Naive thymus-derived CD4-positive, alpha-beta T cell (primary cell): Measurements from ENCODE around the gene TMEM229B. TPM values are rescaled to one million over a fixed set of nuclear protein-coding genes. Genes with fewer than 3 reads are reported as not detected.
A peak's percentile ranks its signal among the peaks of the same experiment; 100 is the strongest.

Experiments used
- ATAC-seq: fragments of 150-1000 bp; cut with Tn5 transposase; 2 replicates; pipeline ENCODE4 v1.10.0; 2021; ENCODE audit warnings: mild to moderate bottlenecking, moderate library complexity
- CTCF ChIA-PET: fragments of 350-600 bp; sonication (Branson Sonifier 250); formaldehyde crosslinking; loops from one replicate; lab custom pipeline; 2021; ENCODE audit warnings: antibody characterized with exemption; lab: Charles Lee
- POLR2A ChIA-PET: fragments of 350-600 bp; sonication (Branson Sonifier 250); formaldehyde crosslinking; loops from one replicate; lab custom pipeline; 2021; ENCODE audit warnings: antibody characterized with exemption, inconsistent platforms; lab: Charles Lee
- DNase-seq, 9 donors: peaks; one replicate each; pipeline versions ENCODE4 v3.0.0 to v3.0.0-alpha.2; 2020 to 2022; ENCODE audit warnings: mixed read lengths in 1 of 9
- H3K27ac ChIP-seq: one replicate; pipeline ENCODE4 v1.7.0; 2013; ENCODE audit warnings: mild to moderate bottlenecking, low read depth, low read length, moderate library complexity
- H3K27me3 ChIP-seq, 2 donors: one replicate each; pipeline ENCODE4 v1.7.0; 2013; ENCODE audit warnings: low read length in 2 of 2, mild to moderate bottlenecking in 2 of 2, moderate library complexity in 2 of 2; ENCODE audit not compliant: control insufficient read depth in 2 of 2, insufficient read depth in 2 of 2
- H3K36me3 ChIP-seq, 3 experiments: 1 replicate in 2 of 3; 2 replicates in 1 of 3; pipeline ENCODE4 v1.7.0; 2013; ENCODE audit warnings: low read length in 3 of 3, mild to moderate bottlenecking in 3 of 3, moderate library complexity in 1 of 3; ENCODE audit not compliant: insufficient read depth in 3 of 3, control insufficient read depth in 2 of 3
- H3K4me1 ChIP-seq, 2 donors: one replicate each; pipeline ENCODE4 v1.7.0; 2013; ENCODE audit warnings: low read length in 2 of 2, mild to moderate bottlenecking in 2 of 2, moderate library complexity in 1 of 2; ENCODE audit not compliant: control insufficient read depth in 2 of 2, insufficient read depth in 2 of 2
- H3K4me3 ChIP-seq: 2 replicates; pipeline ENCODE4 v1.7.0; 2013; ENCODE audit warnings: mild to moderate bottlenecking, low read length
- H3K9me3 ChIP-seq, 3 experiments: 1 replicate in 2 of 3; 2 replicates in 1 of 3; pipeline ENCODE4 v1.7.0; 2013; ENCODE audit warnings: low read length in 3 of 3; ENCODE audit not compliant: control insufficient read depth in 2 of 3
- H3K27ac Mint-ChIP-seq, 9 donors: one replicate each; pipeline ENCODE4 v1.8.0; 2020 to 2022; ENCODE audit warnings: mixed read lengths in 9 of 9, mild to moderate bottlenecking in 8 of 9, moderate library complexity in 5 of 9, inconsistent platforms in 2 of 9
- H3K27me3 Mint-ChIP-seq, 5 donors: one replicate each; pipeline ENCODE4 v1.8.0; 2021 to 2022; ENCODE audit warnings: mixed read lengths in 5 of 5, mild to moderate bottlenecking in 1 of 5
- H3K36me3 Mint-ChIP-seq, 5 donors: one replicate each; pipeline ENCODE4 v1.8.0; 2020 to 2022; ENCODE audit warnings: mixed read lengths in 5 of 5, mild to moderate bottlenecking in 3 of 5, inconsistent platforms in 1 of 5
- H3K4me1 Mint-ChIP-seq, 7 donors: one replicate each; pipeline ENCODE4 v1.8.0; 2020 to 2022; ENCODE audit warnings: mixed read lengths in 7 of 7, mild to moderate bottlenecking in 3 of 7, inconsistent platforms in 1 of 7
- H3K4me3 Mint-ChIP-seq, 10 donors: one replicate each; pipeline ENCODE4 v1.8.0; 2020 to 2022; ENCODE audit warnings: mild to moderate bottlenecking in 10 of 10, mixed read lengths in 10 of 10, moderate library complexity in 6 of 10, inconsistent platforms in 2 of 10
- H3K9me3 Mint-ChIP-seq, 11 donors: one replicate each; pipeline ENCODE4 v1.8.0; 2020 to 2022; ENCODE audit warnings: mixed read lengths in 11 of 11, mild to moderate bottlenecking in 4 of 11, inconsistent platforms in 1 of 11, moderate library complexity in 1 of 11
- intact Hi-C, 2 donors: fragments of 100-400 bp; cut with micrococcal nuclease; formaldehyde crosslinking; loops; one replicate each; pipeline ENCODE4 v1.15.1; 2023
- polyA plus RNA-seq, 2 donors: library from polyadenylated mRNA; unstranded; fragments of 300-500 nt; fragmentation: Illumina TruSeq; gene quantifications; one replicate each; pipeline ENCODE4 v1.2.3, GENCODE V29; 2021
- total RNA-seq, 6 experiments: library from RNA in 5 of 6; stranded (reverse) in 5 of 6; gene quantifications; 1 replicate in 5 of 6; 2 replicates in 1 of 6; pipeline ENCODE4 v1.2.3 and lab custom pipeline; 2021 to 2026

Gene TMEM229B
- total and polyA plus RNA-seq, 7 experiments from 2014 or later: 19.1 to 32.2 (median 30.6) TPM

GRCh38 chr14:67514203-67514607 is 25.7 kb upstream of the TMEM229B start:
- Mint-ChIP-seq H3K4me1 (peaks cover 15 to 35% (median 22%) of the 10 kb centered on the region in 7 donors), H3K27ac (peak overlapping the region; percentile 29 to 93 (median 89)), H3K27me3 (peaks cover 0 to 80% (median 0%) of the 10 kb centered on the region in 5 donors), H3K4me3 (peak overlapping the region; percentile 84 to 95 (median 92)), H3K9me3 (no peaks in the 10 kb centered on the region), H3K36me3 (no peaks in the 10 kb centered on the region)
- Histone ChIP-seq H3K36me3 (peaks cover 0 to 5% (median 0%) of the 10 kb centered on the region in 3 experiments), H3K9me3 (no peaks in the 10 kb centered on the region), H3K4me1 (peaks cover 14 to 21% of the 10 kb centered on the region in 2 donors), H3K27me3 (no peaks in the 10 kb centered on the region), H3K27ac (peak overlapping the region; percentile 73), H3K4me3 (peak overlapping the region; percentile 68)
- DNase-seq (no peak), ATAC-seq (no peak)
- intact Hi-C loops: loop anchor here (1.0 to 10.0 kb wide), 5 partner anchors 19 to 181 kb away; partner anchors contain the start of genes PLEKHH1 (in 1 of the 2), RDH11 (in 1 of the 2) and TMEM229B (in 1 of the 2)
- ChIA-PET POLR2A (interaction anchor here (0.5 to 4.1 kb wide), 5 partner anchors 22 to 302 kb away, joined by 3 to 23 read pairs (median 3); partner anchors contain the start of genes TMEM229B and ZFYVE26), CTCF (interaction anchor here (1.1 to 1.8 kb wide), 5 partner anchors 11 to 58 kb away, joined by 3 to 5 read pairs (median 4); no protein-coding TSS in a partner anchor)

DNA sequence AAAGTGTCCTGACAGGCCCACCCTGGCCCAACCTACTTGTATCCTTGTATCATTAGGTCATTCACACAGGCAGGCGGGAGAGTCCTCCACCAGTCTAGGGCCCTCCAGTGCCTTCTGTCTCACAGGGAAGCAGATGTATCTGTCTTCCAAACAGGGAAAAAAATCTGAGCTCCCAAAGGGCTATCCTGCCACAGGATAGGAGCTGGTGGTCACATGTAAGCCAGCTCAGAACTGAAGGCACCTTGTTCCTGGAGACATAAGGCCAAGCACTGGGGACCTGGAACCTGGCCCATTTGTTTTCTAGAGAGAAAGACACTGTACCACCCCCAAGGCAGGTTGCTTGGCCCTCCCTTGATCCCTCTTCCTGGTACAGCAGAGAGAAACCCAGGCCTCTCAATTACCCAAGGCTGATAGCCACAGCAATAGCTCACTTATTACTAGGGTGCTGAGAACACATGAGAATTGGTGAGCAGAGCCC is 25.1 kb upstream of the TMEM229B start:
- Histone ChIP-seq H3K4me1 (peaks cover 14 to 21% of the 10 kb centered on the region in 2 donors), H3K9me3 (no peaks in the 10 kb centered on the region), H3K36me3 (peaks cover 0 to 5% (median 0%) of the 10 kb centered on the region in 3 experiments), H3K4me3 (peak overlapping the region; percentile 68), H3K27me3 (no peaks in the 10 kb centered on the region), H3K27ac (peak overlapping the region; percentile 73)
- Mint-ChIP-seq H3K4me3 (peak overlapping the region; percentile 70 to 95 (median 90)), H3K36me3 (no peaks in the 10 kb centered on the region), H3K9me3 (no peaks in the 10 kb centered on the region), H3K27ac (peak overlapping the region; percentile 38 to 93 (median 89)), H3K27me3 (peaks cover 0 to 80% (median 0%) of the 10 kb centered on the region in 5 donors), H3K4me1 (peaks cover 15 to 35% (median 22%) of the 10 kb centered on the region in 7 donors)
- DNase-seq (no peak), ATAC-seq (no peak)
- ChIA-PET CTCF (interaction anchor here (0.6 to 1.8 kb wide), 7 partner anchors 10 to 148 kb away, joined by 3 to 5 read pairs (median 4); partner anchors contain the start of gene PLEKHH1), POLR2A (interaction anchor here (0.5 to 4.1 kb wide), 5 partner anchors 21 to 303 kb away, joined by 3 to 23 read pairs (median 3); partner anchors contain the start of genes TMEM229B and ZFYVE26)
- intact Hi-C loops: loop anchor here (1.0 to 10.0 kb wide), 5 partner anchors 20 to 181 kb away; partner anchors contain the start of genes PLEKHH1 (in 1 of the 2), RDH11 (in 1 of the 2) and TMEM229B (in 1 of the 2)

DNA sequence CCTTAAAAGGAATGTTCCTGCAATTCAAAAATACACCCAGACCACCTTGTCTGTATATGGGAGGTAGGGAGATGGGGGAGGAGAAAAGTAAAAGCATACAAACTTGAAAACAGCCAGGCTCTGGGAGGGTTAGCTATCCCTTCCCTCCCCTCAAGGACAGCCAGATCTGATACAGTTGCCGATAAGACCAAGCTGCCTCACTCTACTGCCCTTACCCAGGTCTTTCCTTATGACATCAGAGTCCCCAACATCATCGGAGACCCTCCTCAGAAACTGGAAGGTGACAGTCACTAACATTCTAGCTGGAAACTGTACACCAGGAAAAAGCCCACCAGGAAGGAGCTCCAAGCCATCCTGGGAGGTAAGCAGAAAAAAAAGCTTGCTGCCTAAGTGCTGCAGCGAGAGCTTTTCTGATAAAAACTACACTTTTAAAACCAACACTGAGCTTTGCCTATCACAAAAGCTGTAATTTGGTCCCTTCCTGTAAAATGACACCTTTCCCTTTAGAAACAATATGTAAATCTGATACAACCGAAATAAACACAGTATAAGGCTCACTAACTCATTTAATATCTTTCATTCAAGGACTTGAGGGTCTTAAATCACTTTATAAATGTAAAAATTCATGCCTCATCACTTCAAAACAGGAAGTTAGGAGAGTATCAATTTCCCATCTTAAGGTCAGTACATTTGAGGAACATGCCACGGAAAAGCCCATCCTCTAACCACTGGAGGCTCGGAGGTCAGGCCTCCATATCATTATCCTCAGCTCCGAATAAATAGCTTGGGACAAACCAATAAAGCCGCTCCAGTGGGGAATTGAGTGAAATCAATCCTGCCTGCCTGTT is 24.2 kb upstream of the TMEM229B start:
- Histone ChIP-seq H3K9me3 (no peaks in the 10 kb centered on the region), H3K4me1 (peaks cover 14 to 21% of the 10 kb centered on the region in 2 donors), H3K27me3 (no peaks in the 10 kb centered on the region), H3K4me3 (no peak overlapping the region), H3K36me3 (peaks cover 0 to 5% (median 0%) of the 10 kb centered on the region in 3 experiments), H3K27ac (peak overlapping the region; percentile 73)
- Mint-ChIP-seq H3K36me3 (no peaks in the 10 kb centered on the region), H3K4me1 (peaks cover 16 to 35% (median 22%) of the 10 kb centered on the region in 7 donors), H3K9me3 (no peaks in the 10 kb centered on the region), H3K27me3 (peaks cover 0 to 78% (median 0%) of the 10 kb centered on the region in 5 donors), H3K27ac (peak overlapping the region in 8 of 9 donors; percentile 26 to 93 (median 86)), H3K4me3 (peak overlapping the region in 3 of 10 donors; percentile 29 to 95 (median 94))
- intact Hi-C loops: loop anchor here in 1 of 2 donors (10.0 kb wide), 1 partner anchor 48 kb away; no protein-coding TSS in a partner anchor
- DNase-seq (no peak), ATAC-seq (no peak)
- ChIA-PET CTCF (interaction anchor here (0.6 to 1.7 kb wide), 4 partner anchors 16 to 149 kb away, joined by 3 to 5 read pairs (median 4); partner anchors contain the start of gene PLEKHH1), POLR2A (interaction anchor here (0.7 to 4.1 kb wide), 3 partner anchors 9 to 25 kb away, joined by 3 to 23 read pairs (median 5); partner anchors contain the start of gene TMEM229B)

DNA sequence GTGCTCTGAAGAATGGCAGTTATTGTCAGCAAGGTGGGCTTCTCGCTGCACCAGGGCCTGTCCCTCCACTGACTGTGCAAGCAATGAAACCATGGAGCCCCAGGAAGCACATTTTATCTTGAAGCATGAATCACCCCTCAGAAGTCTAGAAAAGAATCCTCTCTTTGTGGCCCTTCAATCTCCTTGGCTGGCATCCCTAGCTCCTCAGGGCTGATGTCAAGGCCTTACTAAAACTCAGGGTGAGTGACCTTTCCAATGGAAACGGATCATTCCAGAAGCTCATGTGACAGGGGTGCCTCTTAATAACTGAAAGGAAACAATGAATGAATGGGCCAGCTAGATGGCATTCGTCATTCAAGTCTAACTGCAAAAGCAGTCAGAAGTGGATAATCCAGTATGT is 22.3 kb upstream of the TMEM229B start:
- peak overlapping the region in 4 of 9 donors; percentile 0 to 47 (median 16) for H3K27ac Mint-ChIP-seq
- CTCF ChIA-PET: interaction anchor here (0.6 to 1.5 kb wide), 2 partner anchors 23 to 62 kb away, joined by 3 read pairs; no protein-coding TSS in a partner anchor
- Histone ChIP-seq H3K9me3 (no peaks in the 10 kb centered on the region), H3K27ac (no peak overlapping the region), H3K4me3 (no peak overlapping the region), H3K4me1 (peaks cover 11 to 14% of the 10 kb centered on the region in 2 donors), H3K27me3 (no peaks in the 10 kb centered on the region), H3K36me3 (peaks cover 0 to 5% (median 0%) of the 10 kb centered on the region in 3 experiments)
- DNase-seq: no peak
- intact Hi-C loops: loop anchor here in 1 of 2 donors (10.0 kb wide), 1 partner anchor 46 kb away; no protein-coding TSS in a partner anchor
- H3K4me3 Mint-ChIP-seq: no peak overlapping the region
- no peaks in the 10 kb centered on the region for H3K9me3 Mint-ChIP-seq
- H3K36me3 Mint-ChIP-seq: peaks cover 0 to 8% (median 0%) of the 10 kb centered on the region in 5 donors
- POLR2A ChIA-PET: interaction anchor here (0.7 kb wide), 1 partner anchor 23 kb away, joined by 3 read pairs; no protein-coding TSS in a partner anchor
- H3K4me1 Mint-ChIP-seq: peaks cover 11 to 26% (median 15%) of the 10 kb centered on the region in 7 donors
- ATAC-seq: no peak
- peaks cover 0 to 73% (median 0%) of the 10 kb centered on the region in 5 donors for H3K27me3 Mint-ChIP-seq

DNA sequence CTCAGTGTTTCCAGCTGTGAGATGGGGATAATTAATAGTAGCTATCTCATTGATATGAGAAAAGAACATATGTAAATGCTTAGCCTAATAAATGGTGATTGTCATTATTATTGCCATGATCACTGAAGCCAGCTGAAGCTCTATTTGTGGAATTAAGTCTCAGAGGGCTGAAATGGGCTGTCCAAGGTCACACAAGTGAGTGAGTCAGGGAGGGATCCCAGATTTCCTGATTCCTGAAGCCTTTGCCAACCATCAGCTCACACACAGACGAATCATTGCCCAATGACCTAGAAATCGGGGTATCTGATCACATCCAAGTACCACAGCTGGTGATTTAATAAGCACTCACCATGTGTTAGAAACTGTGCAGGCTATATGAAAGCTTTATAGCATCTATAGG is 21.6 kb upstream of the TMEM229B start:
- Histone ChIP-seq H3K36me3 (peaks cover 0 to 5% (median 0%) of the 10 kb centered on the region in 3 experiments), H3K4me3 (no peak overlapping the region), H3K9me3 (no peaks in the 10 kb centered on the region), H3K27me3 (no peaks in the 10 kb centered on the region), H3K4me1 (peaks cover 6 to 9% of the 10 kb centered on the region in 2 donors), H3K27ac (no peak overlapping the region)
- ATAC-seq (no peak), DNase-seq (no peak)
- ChIA-PET CTCF (interaction anchor here (1.5 kb wide), 1 partner anchor 23 kb away, joined by 3 read pairs; no protein-coding TSS in a partner anchor), POLR2A (interaction anchor here (0.7 kb wide), 1 partner anchor 23 kb away, joined by 3 read pairs; no protein-coding TSS in a partner anchor)
- Mint-ChIP-seq H3K36me3 (peaks cover 0 to 11% (median 0%) of the 10 kb centered on the region in 5 donors), H3K9me3 (no peaks in the 10 kb centered on the region), H3K27ac (peak overlapping the region in 3 of 9 donors; percentile 0 to 47 (median 46)), H3K27me3 (peaks cover 0 to 73% (median 0%) of the 10 kb centered on the region in 5 donors), H3K4me3 (no peak overlapping the region), H3K4me1 (peaks cover 10 to 22% (median 12%) of the 10 kb centered on the region in 7 donors)
- intact Hi-C loops: loop anchor here in 1 of 2 donors (10.0 kb wide), 1 partner anchor 45 kb away; no protein-coding TSS in a partner anchor
